HG03439 (cell line): ENCODE results near the gene TRIM14.
"Not testable (repeated sequence)": the region's sequence is repeated elsewhere in the genome, so short reads cannot be mapped to it uniquely, and the experiment has no call there.

Source experiments
- ATAC-seq: cut with Tn5 transposase; IDR thresholded peaks from one replicate; pipeline ENCODE4 v1.9.1; 2021; ENCODE audit warnings: mild to moderate bottlenecking, moderate library complexity; ENCODE audit not compliant: unreplicated experiment

The TRIM14 gene

DNA sequence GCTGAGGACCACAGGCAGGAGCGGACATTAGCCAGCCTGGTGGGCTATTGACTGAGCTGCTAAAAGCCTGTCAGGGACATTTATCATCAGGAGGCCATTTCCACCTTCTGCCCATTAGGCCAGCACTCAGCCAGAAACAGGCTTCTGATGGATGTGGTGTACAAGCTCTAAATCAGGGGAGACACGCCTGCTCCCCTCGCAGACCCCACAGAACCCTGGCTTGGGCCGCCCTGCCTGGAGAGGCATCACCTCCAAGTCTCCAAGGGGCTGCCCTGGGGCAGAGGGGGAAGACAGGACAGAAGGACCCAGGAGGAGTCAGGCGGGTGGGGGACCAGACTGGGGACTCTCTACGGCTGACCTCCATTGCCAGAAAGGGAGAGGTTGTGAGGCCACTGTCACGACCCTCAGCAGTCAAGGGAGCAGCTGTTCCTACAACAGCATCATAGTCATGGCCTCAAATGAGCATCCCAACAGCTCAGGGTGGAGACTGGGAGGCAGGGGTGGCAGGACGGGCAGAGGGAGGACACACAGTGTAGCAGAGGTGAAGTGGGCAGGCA lies 24.0 kb upstream of the TRIM14 start:
- ATAC-seq = no peak

DNA sequence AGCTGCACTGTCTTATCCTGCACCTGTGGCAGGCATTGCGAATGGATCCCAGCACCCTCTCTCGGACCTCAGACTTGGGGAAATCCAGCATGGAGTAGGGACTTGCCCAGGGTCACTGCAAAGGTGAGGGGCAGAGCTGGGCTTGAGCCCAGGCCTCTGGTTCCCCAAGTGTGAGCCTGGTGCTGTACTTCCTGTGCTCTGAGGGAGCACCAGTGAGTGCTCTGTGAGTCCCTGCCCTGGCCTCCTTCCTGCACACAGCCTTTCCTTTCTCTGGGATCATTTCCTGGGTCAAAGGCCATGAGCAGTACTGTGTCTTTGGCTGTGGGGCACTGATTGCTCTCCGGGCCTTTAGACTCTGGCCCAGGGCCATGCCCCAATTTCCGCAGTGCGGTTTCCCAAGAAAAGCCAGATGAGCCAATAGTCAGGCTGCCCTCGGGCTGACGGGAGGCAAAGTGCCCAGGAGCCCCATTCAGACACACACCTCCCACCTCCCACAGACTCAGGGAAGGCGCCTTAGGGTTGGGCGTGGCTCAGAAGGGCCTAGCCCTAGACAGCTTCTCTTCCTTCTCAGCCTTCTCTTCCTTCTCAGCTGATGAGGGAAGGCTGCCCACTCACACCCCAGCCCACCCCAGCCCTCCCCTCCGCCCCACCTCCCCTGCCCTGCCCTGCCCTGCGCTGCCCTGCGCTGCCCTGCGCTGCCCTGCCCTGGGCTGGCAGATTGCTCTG lies 23.3 kb upstream of the TRIM14 start:
- no peak for ATAC-seq

DNA sequence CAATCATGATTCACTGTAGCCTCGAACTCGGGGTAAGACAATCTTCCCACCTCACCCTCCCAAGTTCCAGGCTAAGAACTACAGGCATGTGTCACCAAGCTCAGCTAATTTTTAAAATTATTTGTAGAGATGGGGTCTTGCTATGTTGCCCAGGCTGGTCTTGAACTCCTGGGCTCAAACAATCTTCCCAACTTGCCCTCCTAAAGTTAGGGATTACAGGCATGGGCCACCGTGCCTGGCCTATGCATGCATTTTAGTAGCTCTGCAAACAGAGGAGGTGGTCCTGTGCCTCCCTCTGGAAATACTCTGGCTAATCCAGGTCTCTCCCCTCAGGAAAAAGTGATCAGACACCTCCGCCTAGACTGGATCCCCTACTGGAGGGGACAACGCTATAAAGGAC lies 21.5 kb upstream of the TRIM14 start:
- ATAC-seq = no peak

DNA sequence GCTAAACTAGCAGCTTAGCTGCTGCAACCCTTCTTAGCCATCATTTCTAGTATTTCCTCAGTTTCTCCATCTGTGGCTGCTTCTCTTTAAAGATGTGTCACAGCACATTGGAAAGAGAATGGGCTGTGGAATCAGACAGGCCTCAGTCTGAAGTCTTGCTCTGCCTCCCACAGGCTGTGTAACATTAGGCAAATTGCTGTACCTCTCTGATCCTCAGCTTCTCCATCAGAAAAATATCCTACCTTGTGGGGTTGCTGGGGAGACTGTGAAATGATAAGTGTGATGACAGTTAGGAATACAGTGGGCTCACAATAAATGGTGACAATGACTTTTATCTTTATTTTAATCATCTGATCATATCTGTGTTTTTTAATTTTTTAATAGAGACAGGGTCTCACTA lies 17.5 kb upstream of the TRIM14 start:
- ATAC-seq = no peak

DNA sequence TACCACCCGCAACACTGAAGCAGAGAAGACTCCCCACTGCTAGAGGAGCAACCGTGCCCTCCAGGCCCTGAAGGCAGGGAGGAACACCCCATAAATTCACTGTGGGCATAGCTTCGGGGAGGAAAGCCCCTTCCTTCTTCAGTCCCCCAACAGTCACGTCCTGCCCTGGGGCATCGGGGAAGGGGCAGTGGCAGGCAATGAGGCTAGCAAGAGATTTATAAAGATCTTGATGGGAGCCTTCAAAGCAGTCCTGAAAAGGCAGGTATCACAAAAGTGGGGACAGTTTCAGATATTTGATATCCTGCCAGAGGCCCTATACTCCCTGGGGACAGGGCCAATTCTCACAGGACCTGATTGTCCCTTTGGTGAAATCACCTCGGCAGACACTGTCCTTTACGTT lies 16.9 kb upstream of the TRIM14 start:
- no peak for ATAC-seq

DNA sequence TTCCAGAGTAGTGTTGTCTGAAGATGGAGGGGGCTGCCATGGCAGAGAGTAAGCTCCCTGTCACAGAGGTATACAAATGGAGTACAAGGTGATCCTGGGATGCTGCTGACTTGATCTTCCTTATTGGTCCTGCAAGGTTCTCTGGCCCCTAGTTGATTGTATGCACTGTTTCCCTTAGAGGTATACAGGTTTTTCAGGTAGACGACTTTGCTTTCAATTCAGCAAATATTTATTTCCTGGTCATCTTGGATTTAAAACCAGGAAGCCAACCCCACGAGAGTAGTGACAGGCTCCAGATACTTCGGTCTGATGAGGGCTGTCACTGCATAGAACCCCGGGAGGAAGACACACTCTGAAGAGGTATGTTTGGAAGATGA lies 16.5 kb upstream of the TRIM14 start:
- ATAC-seq = no peak

DNA sequence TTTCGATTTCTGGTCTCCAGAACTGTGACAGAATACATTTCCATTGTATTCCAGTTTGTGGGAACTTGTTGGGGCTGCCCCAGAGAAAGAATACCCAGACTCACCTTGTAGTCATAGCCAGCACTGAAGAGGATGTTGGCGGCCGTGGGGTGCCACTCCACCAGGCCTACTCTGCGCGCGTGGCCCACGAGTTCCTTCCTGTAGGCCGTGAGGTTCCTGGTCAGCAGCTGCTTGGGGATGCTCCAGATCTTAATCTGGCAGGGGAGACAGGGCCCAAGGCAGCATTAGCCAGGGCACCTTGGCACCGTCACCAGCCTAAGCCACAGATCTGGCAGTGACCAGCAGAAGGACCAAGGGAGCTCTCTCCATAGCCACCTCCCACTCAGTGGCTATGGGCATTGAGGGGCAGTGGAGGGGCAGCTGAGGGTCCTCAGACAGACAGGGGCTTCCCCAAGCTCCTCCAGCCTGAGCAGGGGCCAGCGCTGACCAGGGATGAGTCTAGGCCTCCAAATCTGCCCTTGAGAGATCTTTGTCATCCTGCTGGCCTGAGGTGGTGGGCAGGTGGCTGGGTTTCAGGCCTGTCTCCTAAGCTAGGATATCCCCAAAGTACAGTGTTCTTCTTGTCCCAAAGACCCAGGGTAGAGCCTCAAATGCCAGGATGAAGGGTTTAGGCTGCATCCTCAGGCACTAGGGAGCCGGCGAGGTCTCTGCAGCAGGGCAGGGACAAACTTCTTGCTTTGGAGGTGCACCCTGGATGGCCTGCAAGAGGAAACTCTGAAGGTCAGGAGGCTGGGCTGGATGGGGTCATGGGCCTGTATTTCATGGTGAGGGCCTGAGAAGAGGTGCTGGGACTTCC lies 15.9 kb upstream of the TRIM14 start:
- ATAC-seq = no peak

DNA sequence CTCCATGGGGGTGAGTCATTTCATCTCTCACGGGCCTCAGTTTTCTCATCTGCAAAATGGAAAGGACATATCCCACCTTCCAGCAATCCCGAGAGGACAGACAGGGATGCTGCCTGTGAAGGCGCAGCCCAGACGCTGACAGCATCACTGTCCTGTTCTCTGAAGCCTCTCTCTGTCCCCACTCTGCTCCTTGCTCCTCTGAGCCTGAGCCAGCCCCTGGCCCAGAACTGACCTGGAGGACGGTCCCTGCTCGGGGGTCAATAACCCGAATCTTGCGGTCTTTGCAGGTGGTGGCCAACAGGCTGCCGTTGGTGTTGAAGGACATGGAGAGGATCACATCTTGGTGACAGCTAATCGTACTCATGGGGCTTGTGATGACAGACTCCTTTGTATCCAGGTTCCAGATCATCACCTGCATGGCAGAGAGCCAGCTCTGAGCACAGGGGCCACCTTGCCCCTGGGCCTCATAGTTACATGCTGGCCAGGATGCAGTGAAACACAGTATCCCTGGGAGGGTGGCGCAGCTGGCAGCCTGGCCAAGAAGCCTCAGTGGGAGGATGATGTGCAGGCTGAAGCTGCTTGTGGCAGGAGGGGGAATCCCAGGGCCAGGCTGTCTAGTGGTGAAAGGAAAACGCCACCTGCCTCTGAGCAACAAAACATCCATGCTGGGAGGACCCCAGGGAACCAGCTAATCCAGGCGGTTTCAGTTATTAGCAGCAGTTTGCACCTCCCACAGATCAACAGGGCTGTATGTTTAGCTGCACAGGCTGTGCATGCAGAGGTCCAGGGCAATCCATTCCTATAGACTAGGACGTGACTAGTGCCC lies 14.0 kb upstream of the TRIM14 start:
- no peak for ATAC-seq

DNA sequence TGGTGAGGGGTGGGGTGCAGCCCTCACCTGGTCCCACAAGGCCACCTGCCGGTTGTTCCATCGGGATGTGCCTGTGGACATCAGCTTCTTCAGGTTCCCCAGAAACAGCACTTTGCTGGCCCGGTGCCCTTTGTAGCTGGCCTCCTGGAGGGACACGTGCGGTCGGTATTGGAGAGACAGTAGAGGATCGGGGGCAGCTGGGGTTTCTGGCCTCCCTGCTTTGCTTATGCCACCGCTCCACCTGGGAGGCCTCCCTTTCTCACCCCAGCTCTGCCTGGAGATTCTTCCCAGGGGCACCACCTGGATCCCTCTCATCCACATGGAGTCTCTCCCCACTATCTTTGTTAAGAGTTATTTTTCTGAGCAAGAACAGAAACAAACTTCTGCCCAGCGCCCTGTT lies 13.1 kb upstream of the TRIM14 start:
- no peak for ATAC-seq

DNA sequence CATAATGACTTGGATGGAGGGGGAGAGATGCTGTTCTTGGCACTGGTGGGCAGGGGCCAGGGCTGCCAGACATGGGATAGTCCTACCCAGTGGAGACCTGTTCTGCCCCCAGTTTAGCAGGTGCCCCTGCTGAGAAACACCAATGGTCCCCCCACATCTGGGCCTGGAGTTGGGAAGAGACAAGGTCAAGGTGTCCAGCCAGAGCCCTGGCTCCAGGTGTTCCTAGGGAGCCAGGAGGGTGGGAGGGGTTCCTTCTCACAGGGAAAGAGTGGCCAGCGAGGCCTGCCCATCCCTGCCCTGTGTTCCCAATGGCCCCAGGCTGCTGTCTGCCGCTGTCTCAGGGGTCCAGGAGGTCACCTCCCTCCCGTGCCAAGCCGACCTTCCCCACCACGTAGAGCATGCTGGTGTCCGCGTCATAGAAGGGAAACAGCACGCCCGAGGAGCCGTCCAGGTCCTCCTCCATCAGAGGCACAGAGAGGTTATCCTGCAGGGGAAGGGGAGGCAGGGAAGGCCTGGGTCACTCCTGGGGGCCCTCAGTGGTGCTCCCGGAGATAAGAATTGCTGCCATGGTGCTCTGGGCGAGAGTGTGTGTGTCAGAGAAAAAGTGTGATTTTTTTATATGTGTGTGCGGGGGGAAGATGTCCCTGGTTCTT lies 11.7 kb upstream of the TRIM14 start:
- no peak for ATAC-seq

DNA sequence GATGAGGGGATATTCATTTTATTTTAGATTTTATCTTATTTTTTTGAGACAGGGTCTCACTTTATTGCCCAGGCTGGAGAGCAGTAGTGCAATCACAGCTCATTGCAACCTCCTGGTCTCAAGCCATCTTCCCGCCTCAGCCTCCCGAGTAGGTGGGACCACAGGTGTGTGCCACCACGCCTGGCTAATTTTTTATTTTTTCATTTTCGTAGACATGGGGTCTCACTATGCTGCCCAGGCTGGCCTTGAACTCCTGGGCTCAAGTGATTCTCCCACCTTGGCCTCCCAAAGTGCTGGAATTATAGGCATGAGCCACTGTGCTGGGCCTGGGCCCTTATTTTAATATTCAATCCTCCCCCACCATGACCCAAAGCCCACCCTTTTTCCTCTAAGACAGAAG lies 11.0 kb upstream of the TRIM14 start:
- not testable (repeated sequence) for ATAC-seq

DNA sequence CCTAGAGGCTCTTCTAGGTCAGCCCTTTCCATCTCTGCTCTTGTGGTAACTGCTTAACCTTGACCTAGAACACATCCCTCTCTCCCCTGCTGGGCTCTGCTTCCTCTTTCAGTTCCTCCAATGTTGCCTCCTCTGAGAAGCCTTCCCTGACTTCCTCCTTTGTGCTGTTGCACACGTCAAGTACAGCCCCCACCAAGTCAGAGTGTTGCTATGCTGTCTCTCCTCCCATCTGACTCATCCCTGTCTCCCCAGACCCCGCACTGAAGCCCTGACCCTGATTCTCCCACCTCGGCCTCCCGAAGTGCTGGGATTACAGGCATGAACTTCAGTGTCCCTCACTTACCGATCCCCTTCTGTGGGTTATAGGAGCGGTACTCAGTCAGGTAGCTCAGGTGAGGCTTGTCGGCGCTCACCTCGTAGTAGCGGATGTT lies 10.4 kb upstream of the TRIM14 start:
- ATAC-seq = no peak

DNA sequence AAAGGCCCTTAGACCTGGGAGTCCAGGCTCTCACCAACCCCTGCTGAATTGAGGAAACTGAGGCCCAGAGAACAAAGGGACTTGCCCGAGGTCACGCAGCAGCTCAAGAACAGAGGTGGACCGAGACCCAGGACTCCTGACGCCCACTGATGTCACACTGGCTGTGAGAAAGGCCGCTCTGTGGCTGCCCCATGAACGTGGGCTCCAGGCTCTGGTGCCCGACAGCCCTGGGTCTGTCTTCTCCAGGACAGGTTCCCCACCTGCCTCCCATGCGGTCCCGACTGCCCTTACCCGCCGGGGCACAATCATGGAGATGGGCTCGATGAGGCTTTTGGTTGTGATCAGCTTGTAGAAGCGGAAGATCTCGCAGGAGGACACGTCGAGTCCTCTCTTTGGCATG lies 9.3 kb upstream of the TRIM14 start:
- no peak for ATAC-seq

DNA sequence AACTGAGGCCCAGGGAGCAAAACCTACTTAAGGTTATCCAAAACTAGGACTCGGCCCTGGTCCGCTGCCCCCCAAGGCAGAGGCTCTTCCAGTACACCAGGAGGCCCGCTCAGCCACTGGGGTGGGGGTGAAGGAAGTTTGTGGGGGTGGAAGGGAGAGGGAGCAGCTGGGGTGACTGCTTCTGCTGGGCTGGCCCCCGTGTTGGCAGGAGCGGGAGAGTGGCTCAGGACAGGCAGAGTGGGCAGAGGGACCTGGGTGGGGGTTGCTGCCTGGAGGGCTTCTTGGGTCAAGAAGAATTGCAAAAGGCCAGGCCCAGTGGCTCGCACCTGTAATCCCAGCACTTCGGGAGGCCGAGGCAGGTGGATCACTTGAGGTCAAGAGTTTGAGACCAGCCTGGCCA lies 8.2 kb upstream of the TRIM14 start:
- ATAC-seq = no peak

DNA sequence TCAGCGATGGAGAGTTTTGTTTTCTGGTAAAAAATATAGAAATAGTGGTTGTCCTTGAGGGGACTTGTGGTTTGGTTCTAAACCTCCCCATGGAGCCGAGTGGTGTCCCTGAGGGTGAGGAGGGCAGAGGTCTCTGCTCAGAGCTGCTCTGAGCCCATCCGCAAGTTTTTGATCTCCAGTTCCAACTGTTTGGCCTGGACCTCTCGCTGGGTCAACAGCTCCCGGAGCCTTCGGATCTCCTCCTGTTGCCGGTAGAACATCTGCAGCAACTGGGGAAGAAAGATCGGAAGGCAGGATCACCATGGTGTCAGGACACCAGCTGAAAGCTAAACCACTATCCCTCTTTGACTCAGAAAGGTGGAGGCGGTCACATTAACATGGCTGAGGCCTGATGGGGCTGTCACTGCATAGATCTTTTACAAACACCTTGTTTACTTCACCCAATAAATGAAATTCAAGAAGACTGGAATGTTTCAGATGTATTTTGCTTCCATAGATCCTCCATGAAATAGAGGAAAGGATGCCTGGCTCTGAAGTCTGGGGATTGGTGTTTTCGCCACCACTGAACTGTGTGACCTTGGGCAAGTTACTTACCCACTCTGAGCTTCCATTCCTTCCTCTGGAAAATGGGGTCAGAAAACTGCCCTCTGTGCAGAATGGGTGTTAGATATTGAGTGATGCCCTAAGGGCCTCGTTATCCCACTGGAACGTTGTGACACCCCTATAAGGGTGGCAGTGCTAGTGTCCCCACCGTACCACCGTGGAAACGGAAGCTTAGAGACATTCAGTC lies 5.8 kb upstream of the TRIM14 start:
- ATAC-seq = no peak

DNA sequence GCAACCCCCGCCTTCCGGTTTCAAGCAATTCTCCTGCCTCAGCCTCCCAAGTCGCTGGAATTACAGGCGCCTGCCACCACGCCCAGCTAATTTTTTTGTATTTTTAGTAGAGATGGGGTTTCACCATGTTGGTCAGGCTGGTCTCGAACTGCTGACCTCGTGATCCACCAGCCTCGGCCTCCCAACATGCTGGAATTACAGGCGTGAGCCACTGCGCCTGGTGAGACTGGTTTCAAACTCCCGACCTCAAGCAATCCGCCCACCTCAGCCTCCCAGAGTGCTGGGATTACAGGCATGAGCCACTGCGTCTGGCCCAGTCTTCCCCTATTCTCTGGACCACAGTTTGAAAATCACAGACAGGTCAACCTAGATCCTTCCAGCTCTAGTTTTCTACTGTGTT lies 5.1 kb upstream of the TRIM14 start:
- ATAC-seq = not testable (repeated sequence)

DNA sequence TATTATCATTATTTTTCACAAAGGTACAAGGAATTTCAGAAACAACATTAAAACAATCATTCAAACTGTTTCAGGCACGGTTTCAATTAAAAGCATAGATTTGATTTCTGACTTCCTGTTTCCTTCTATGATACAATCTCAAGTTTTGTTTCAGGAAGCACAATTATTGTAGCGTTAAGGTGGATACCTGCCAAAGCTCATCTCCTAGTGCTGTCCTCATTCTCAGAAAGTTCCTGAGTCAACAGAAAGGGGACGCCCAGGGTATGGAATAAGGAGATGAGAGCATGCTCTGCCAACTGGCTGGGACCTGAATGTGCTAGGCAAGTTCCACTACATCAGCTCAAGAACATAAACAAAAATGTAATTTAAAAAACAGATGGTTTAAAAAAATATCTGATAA lies 2.0 kb upstream of the TRIM14 start:
- no peak for ATAC-seq

DNA sequence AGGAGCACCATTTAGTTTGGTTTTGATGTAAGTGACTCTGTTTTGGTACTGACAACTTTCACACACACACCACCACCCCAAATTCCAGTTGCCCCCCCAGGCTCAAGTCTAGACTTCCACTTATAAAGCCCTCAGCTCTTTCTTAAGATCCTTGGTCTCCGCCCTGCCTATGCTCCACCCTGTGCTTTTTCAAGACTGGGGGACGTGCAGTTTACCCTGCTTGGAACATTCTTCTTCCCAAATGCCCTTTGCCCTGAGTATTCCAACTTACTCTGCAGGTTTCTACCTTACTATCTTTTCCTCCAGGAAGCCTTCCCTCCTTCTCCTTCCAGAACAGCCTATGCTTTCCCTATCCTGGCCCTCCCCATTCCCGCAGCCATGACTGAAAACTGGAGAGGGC lies 1.5 kb upstream of the TRIM14 start:
- ATAC-seq = no peak

DNA sequence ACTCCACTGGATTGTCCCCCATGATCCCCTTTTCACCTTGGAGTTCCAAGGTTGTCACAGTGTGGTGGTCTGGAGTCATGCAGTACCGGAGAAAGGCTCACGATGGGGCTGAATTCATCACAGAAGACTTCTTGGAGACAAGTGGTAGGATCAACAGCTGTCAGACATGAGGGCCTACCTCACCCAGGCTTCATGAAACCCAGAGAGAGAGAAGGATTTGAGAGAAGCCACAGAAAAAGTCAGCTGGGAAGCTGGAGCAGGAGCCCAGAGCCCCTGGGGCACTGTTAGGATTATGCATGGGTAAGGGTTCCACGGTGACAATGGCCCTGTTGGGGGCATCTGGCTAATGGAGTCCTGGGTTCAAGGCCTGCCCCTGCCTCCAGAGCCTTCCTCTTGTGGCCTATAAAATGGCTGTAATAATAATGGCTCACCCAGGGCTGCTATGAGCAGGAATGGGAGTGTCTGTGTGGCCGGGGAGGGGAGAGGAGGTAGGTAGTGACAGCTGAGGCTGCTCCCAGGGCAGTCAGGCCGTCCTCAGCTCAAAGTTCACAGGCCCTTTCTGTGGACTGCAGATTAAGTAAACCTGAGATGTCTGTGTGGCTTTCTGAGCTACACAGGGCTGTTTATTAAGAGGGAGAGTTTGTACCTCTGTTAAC lies 910 bp downstream of the TRIM14 start:
- peak; percentile 28 for ATAC-seq
